HepG2 (cell line): ENCODE data around the gene MGA. TPM values are rescaled to one million over a fixed set of nuclear protein-coding genes. Genes with fewer than 3 reads are reported as not detected.
A peak's percentile ranks its signal among the peaks of the same experiment; 100 is the strongest.

ENCODE experiments used
- DNMT1 ChIP-seq: sonication (generic); formaldehyde crosslinking; IDR thresholded peaks from 2 replicates; pipeline ENCODE4 v1.5.1; 2020; ENCODE audit warnings: mild to moderate bottlenecking, missing genetic modification reagents
- FOXC1 ChIP-seq: sonication (generic); formaldehyde crosslinking; IDR thresholded peaks from 2 replicates; pipeline ENCODE4 v1.8.0; 2022; ENCODE audit warnings: mild to moderate bottlenecking, missing genetic modification reagents, borderline replicate concordance
- GLI4 ChIP-seq: sonication (generic); formaldehyde crosslinking; IDR thresholded peaks from 2 replicates; pipeline ENCODE4 v1.5.1; 2020; ENCODE audit warnings: missing genetic modification reagents, mild to moderate bottlenecking, moderate library complexity, borderline replicate concordance
- ZNF251 ChIP-seq: sonication (generic); formaldehyde crosslinking; IDR thresholded peaks from 2 replicates; pipeline ENCODE4 v1.9.0; 2021; ENCODE audit warnings: mild to moderate bottlenecking, missing genetic modification reagents
- ZNF674 ChIP-seq: sonication (generic); formaldehyde crosslinking; IDR thresholded peaks from 2 replicates; pipeline ENCODE4 v1.5.0; 2020; ENCODE audit warnings: low read depth, mild to moderate bottlenecking, missing genetic modification reagents
- ZNF891 ChIP-seq: sonication (generic); formaldehyde crosslinking; IDR thresholded peaks from 2 replicates; pipeline ENCODE4 v1.5.0; 2020; ENCODE audit warnings: mild to moderate bottlenecking, missing genetic modification reagents
- polyA plus RNA-seq, 8 experiments: library from polyadenylated mRNA; depleted of rRNA in 3 of 8; stranded (reverse) in 7 of 8; unstranded in 1 of 8; fragments of >200 nt; fragmentation: Illumina TruSeq in 4 of 8; extraction: Trizol in 4 of 8; gene quantifications; 2 replicates each; pipeline versions ENCODE4 v1.2.1 to v1.2.3, GENCODE V29; 2011 to 2016; ENCODE audit warnings: low read depth in 4 of 8, missing spikeins in 1 of 8, mixed read lengths in 1 of 8; ENCODE audit not compliant: insufficient read depth in 1 of 8
- total RNA-seq, 5 experiments: library from RNA; depleted of rRNA; stranded (reverse); fragments of >200 nt; fragmentation: Illumina TruSeq; extraction: Trizol; gene quantifications; 2 replicates each; pipeline ENCODE4 v1.2.3, GENCODE V29; 2016; ENCODE audit warnings: low read depth in 1 of 5
- TF ChIP-seq, protein P1 (sequence below): sonication (generic); formaldehyde crosslinking; IDR thresholded peaks from 2 replicates; pipeline ENCODE4 v1.4.0; 2020; ENCODE audit warnings: missing genetic modification reagents, borderline replicate concordance
- TF ChIP-seq, protein P2 (sequence below): sonication (generic); formaldehyde crosslinking; IDR thresholded peaks from 2 replicates; pipeline ENCODE4 v1.8.0; 2022; ENCODE audit warnings: mild to moderate bottlenecking, missing genetic modification reagents; ENCODE audit not compliant: insufficient replicate concordance
- TF ChIP-seq, protein P3 (sequence below): sonication (generic); formaldehyde crosslinking; IDR thresholded peaks from 2 replicates; pipeline ENCODE4 v1.9.0; 2021; ENCODE audit warnings: missing genetic modification reagents, borderline replicate concordance

The MGA gene
- total and polyA plus RNA-seq, 2 of the 13 experiments (the other 11 are each of a cell fraction or from before 2014, with no cell fraction given) = 5.3 to 59.0 TPM

DNA sequence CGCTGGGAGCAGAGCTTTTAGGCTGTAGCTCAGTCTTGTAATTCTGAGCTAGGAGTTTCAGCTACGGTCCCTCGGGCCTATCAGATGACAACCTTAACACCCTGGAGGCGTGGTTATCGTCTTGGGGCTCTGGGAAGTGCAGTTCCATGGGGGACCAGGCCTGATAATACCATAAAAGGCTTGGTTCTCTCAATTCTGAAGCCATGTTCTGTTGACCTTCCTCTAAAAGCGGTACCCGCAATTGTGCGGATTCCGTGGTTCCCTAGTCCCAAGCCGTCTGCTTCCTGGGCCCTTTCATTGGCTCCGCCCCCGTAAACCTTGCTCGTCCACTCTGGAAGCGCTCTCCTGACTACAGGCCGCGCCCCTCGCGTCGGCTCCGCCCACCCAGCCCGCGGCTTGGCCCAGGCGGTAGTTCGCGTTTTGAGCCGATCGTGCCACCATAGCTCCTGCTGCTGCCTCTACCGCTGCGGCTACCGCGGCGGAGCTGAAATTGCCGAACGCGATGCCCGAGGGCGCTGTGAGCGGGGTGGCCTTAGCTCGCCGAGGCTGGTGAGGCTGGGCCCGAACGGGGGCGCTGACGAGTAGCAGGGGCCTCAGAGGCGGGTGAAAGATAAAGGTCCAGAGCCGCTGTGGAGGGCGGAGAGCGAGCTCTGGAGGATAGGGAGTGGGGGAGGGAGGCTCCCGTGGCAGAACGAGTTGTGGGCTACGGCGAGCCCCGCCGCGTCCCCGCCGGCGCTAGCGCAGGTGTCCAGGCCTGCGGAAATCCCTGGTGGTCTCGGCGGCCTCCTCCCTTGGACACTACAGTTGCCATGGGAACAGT is 114.1 kb downstream of the MGA start, which contains the start of gene MAPKBP1 (continued):
- TF ChIP-seq, protein P1, sequence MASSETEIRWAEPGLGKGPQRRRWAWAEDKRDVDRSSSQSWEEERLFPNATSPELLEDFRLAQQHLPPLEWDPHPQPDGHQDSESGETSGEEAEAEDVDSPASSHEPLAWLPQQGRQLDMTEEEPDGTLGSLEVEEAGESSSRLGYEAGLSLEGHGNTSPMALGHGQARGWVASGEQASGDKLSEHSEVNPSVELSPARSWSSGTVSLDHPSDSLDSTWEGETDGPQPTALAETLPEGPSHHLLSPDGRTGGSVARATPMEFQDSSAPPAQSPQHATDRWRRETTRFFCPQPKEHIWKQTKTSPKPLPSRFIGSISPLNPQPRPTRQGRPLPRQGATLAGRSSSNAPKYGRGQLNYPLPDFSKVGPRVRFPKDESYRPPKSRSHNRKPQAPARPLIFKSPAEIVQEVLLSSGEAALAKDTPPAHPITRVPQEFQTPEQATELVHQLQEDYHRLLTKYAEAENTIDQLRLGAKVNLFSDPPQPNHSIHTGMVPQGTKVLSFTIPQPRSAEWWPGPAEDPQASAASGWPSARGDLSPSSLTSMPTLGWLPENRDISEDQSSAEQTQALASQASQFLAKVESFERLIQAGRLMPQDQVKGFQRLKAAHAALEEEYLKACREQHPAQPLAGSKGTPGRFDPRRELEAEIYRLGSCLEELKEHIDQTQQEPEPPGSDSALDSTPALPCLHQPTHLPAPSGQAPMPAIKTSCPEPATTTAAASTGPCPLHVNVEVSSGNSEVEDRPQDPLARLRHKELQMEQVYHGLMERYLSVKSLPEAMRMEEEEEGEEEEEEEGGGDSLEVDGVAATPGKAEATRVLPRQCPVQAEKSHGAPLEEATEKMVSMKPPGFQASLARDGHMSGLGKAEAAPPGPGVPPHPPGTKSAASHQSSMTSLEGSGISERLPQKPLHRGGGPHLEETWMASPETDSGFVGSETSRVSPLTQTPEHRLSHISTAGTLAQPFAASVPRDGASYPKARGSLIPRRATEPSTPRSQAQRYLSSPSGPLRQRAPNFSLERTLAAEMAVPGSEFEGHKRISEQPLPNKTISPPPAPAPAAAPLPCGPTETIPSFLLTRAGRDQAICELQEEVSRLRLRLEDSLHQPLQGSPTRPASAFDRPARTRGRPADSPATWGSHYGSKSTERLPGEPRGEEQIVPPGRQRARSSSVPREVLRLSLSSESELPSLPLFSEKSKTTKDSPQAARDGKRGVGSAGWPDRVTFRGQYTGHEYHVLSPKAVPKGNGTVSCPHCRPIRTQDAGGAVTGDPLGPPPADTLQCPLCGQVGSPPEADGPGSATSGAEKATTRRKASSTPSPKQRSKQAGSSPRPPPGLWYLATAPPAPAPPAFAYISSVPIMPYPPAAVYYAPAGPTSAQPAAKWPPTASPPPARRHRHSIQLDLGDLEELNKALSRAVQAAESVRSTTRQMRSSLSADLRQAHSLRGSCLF = no peak
- TF ChIP-seq DNMT1 (CRISPR knock-in tag) (no peak), FOXC1 (CRISPR knock-in tag) (no peak), ZNF891 (peak; percentile 82), ZNF251 (CRISPR knock-in tag) (no peak), GLI4 (CRISPR knock-in tag) (no peak), ZNF674 (CRISPR knock-in tag) (no peak; the same call in 1 of the 2 replicates)
- TF ChIP-seq, protein P2, sequence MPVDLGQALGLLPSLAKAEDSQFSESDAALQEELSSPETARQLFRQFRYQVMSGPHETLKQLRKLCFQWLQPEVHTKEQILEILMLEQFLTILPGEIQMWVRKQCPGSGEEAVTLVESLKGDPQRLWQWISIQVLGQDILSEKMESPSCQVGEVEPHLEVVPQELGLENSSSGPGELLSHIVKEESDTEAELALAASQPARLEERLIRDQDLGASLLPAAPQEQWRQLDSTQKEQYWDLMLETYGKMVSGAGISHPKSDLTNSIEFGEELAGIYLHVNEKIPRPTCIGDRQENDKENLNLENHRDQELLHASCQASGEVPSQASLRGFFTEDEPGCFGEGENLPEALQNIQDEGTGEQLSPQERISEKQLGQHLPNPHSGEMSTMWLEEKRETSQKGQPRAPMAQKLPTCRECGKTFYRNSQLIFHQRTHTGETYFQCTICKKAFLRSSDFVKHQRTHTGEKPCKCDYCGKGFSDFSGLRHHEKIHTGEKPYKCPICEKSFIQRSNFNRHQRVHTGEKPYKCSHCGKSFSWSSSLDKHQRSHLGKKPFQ = peak; percentile 73
- TF ChIP-seq, protein P3, sequence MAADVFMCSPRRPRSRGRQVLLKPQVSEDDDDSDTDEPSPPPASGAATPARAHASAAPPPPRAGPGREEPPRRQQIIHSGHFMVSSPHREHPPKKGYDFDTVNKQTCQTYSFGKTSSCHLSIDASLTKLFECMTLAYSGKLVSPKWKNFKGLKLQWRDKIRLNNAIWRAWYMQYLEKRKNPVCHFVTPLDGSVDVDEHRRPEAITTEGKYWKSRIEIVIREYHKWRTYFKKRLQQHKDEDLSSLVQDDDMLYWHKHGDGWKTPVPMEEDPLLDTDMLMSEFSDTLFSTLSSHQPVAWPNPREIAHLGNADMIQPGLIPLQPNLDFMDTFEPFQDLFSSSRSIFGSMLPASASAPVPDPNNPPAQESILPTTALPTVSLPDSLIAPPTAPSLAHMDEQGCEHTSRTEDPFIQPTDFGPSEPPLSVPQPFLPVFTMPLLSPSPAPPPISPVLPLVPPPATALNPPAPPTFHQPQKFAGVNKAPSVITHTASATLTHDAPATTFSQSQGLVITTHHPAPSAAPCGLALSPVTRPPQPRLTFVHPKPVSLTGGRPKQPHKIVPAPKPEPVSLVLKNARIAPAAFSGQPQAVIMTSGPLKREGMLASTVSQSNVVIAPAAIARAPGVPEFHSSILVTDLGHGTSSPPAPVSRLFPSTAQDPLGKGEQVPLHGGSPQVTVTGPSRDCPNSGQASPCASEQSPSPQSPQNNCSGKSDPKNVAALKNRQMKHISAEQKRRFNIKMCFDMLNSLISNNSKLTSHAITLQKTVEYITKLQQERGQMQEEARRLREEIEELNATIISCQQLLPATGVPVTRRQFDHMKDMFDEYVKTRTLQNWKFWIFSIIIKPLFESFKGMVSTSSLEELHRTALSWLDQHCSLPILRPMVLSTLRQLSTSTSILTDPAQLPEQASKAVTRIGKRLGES (CRISPR knock-in tag) = no peak
